TTC549 (cell line): Measurements from ENCODE around the gene CIDEA.
"Not testable (repeated sequence)": the region's sequence is repeated elsewhere in the genome, so short reads cannot be mapped to it uniquely, and the experiment has no call there.

ENCODE experiments used
- FAIRE-seq: peaks from 2 replicates; lab custom pipeline; 2012; peaks lifted over from hg19 to GRCh38; lab: Jason Lieb, UNC

CIDEA gene

GRCh38 chr18:12239431-12239830 lies 14.7 kb upstream of the CIDEA start:
- FAIRE-seq, result no peak

GRCh38 chr18:12242658-12243260 lies 11.4 kb upstream of the CIDEA start:
- FAIRE-seq, result no peak

GRCh38 chr18:12243272-12243671 lies 10.9 kb upstream of the CIDEA start:
- FAIRE-seq, result not testable (repeated sequence)

GRCh38 chr18:12245793-12246135 lies 8.4 kb upstream of the CIDEA start:
- FAIRE-seq, result no peak

GRCh38 chr18:12246849-12247808 lies 7.0 kb upstream of the CIDEA start:
- no peak for FAIRE-seq

GRCh38 chr18:12247946-12248345 lies 6.2 kb upstream of the CIDEA start:
- no peak for FAIRE-seq

GRCh38 chr18:12248926-12249720 lies 5.0 kb upstream of the CIDEA start:
- no peak for FAIRE-seq

- FAIRE-seq, result no peak
These were observed 2.9 kb upstream of the CIDEA start for GRCh38 chr18:12251311-12251710.

GRCh38 chr18:12252061-12252460 lies 2.1 kb upstream of the CIDEA start:
- no peak for FAIRE-seq

- FAIRE-seq, result no peak
These were observed 1.1 kb upstream of the CIDEA start for GRCh38 chr18:12253027-12253426.

GRCh38 chr18:12253663-12254135 lies 462 bp upstream of the CIDEA start:
- no peak for FAIRE-seq

- no peak for FAIRE-seq
These were observed 805 bp downstream of the CIDEA start for GRCh38 chr18:12254820-12255511.

- FAIRE-seq, result no peak
These were observed 1.5 kb downstream of the CIDEA start for GRCh38 chr18:12255626-12256026.

- FAIRE-seq, result no peak
These were observed 2.8 kb downstream of the CIDEA start for GRCh38 chr18:12256951-12257350.

- FAIRE-seq, result no peak
These were observed 4.0 kb downstream of the CIDEA start for GRCh38 chr18:12257996-12258718.

GRCh38 chr18:12258719-12259705 lies 4.9 kb downstream of the CIDEA start:
- FAIRE-seq, result no peak

- FAIRE-seq, result no peak
These were observed 8.6 kb downstream of the CIDEA start for GRCh38 chr18:12262748-12263147.

GRCh38 chr18:12264864-12265263 lies 10.7 kb downstream of the CIDEA start:
- no peak for FAIRE-seq

GRCh38 chr18:12271376-12272235 lies 17.4 kb downstream of the CIDEA start:
- no peak for FAIRE-seq
